ENCODE results near the gene AURKA.

The AURKA gene

GRCh38 chr20:56428881-56429280, 36.9 kb upstream of the AURKA start:
- no peaks in the 10 kb centered on the region for H3K36me3 ChIP-seq (ENCODE audit: insufficient read depth)
- H4K20me1 ChIP-seq (ENCODE audit: insufficient read depth), result no peaks in the 10 kb centered on the region
- no peak overlapping the region for H3K4me3 ChIP-seq (IDR thresholded peaks at IDR 0.05; ENCODE audit: insufficient read depth, low read depth, low read length)
- H2AFZ ChIP-seq (ENCODE audit: low read depth), result no peak overlapping the region
- H3K4me1 ChIP-seq (ENCODE audit: low read depth, poor library complexity, severe bottlenecking), result no peaks in the 10 kb centered on the region
- no peak overlapping the region for H3K27ac ChIP-seq
- H3K4me2 ChIP-seq, result no peak overlapping the region
- no peak for TF ChIP-seq CTCF (conservative IDR thresholded peaks at IDR 0.05; ENCODE audit: low read depth, low read length)
- no peak overlapping the region for H3K9ac ChIP-seq
- no peaks in the 10 kb centered on the region for H3K79me2 ChIP-seq (ENCODE audit: insufficient read depth, low read depth)
- H3K27me3 ChIP-seq (ENCODE audit: insufficient read depth, low read depth), result no peaks in the 10 kb centered on the region

- Histone ChIP-seq H3K4me2 (no peak overlapping the region), H3K9ac (no peak overlapping the region)
These were observed 36.4 kb upstream of the AURKA start for GRCh38 chr20:56428410-56428809.

GRCh38 chr20:56427797-56428196, 35.8 kb upstream of the AURKA start:
- Histone ChIP-seq H3K4me3 (IDR thresholded peaks at IDR 0.05; ENCODE audit: insufficient read depth, low read depth, low read length) (no peak overlapping the region), H3K4me1 (ENCODE audit: low read depth, poor library complexity, severe bottlenecking) (no peaks in the 10 kb centered on the region), H3K9ac (no peak overlapping the region), H2AFZ (ENCODE audit: low read depth) (no peak overlapping the region), H3K4me2 (no peak overlapping the region), H3K27me3 (ENCODE audit: insufficient read depth, low read depth) (no peaks in the 10 kb centered on the region), H3K79me2 (ENCODE audit: insufficient read depth, low read depth) (no peaks in the 10 kb centered on the region), H4K20me1 (ENCODE audit: insufficient read depth) (no peaks in the 10 kb centered on the region), H3K36me3 (ENCODE audit: insufficient read depth) (no peaks in the 10 kb centered on the region), H3K27ac (no peak overlapping the region)
- no peak for TF ChIP-seq CTCF (conservative IDR thresholded peaks at IDR 0.05; ENCODE audit: low read depth, low read length)

More at GRCh38 chr20:56428410-56428809, 36.4 kb upstream of the AURKA start:
- no peak overlapping the region for H2AFZ ChIP-seq (ENCODE audit: low read depth)
- H4K20me1 ChIP-seq (ENCODE audit: insufficient read depth), result no peaks in the 10 kb centered on the region
- H3K4me1 ChIP-seq (ENCODE audit: low read depth, poor library complexity, severe bottlenecking), result no peaks in the 10 kb centered on the region
- no peak overlapping the region for H3K27ac ChIP-seq
- no peaks in the 10 kb centered on the region for H3K36me3 ChIP-seq (ENCODE audit: insufficient read depth)
- no peaks in the 10 kb centered on the region for H3K27me3 ChIP-seq (ENCODE audit: insufficient read depth, low read depth)
- TF ChIP-seq CTCF (conservative IDR thresholded peaks at IDR 0.05; ENCODE audit: low read depth, low read length), result no peak
- H3K4me3 ChIP-seq (IDR thresholded peaks at IDR 0.05; ENCODE audit: insufficient read depth, low read depth, low read length), result no peak overlapping the region
- no peaks in the 10 kb centered on the region for H3K79me2 ChIP-seq (ENCODE audit: insufficient read depth, low read depth)

GRCh38 chr20:56426926-56427325, 34.9 kb upstream of the AURKA start:
- no peaks in the 10 kb centered on the region for H3K79me2 ChIP-seq (ENCODE audit: insufficient read depth, low read depth)
- no peak overlapping the region for H3K27ac ChIP-seq
- H3K4me1 ChIP-seq (ENCODE audit: low read depth, poor library complexity, severe bottlenecking), result no peaks in the 10 kb centered on the region
- H3K27me3 ChIP-seq (ENCODE audit: insufficient read depth, low read depth), result no peaks in the 10 kb centered on the region
- no peak overlapping the region for H3K4me2 ChIP-seq
- no peaks in the 10 kb centered on the region for H4K20me1 ChIP-seq (ENCODE audit: insufficient read depth)
- no peaks in the 10 kb centered on the region for H3K36me3 ChIP-seq (ENCODE audit: insufficient read depth)
- no peak for TF ChIP-seq CTCF (conservative IDR thresholded peaks at IDR 0.05; ENCODE audit: low read depth, low read length)
- no peak overlapping the region for H3K9ac ChIP-seq
- no peak overlapping the region for H3K4me3 ChIP-seq (IDR thresholded peaks at IDR 0.05; ENCODE audit: insufficient read depth, low read depth, low read length)
- no peak overlapping the region for H2AFZ ChIP-seq (ENCODE audit: low read depth)

Data from KMS-11 (cell line).